ENCODE data around the gene RLN3.

Gene RLN3

GRCh38 chr19:14073261-14073924 lies 45.4 kb downstream of the RLN3 start:
- H3K4me1 Mint-ChIP-seq = peaks cover 4% of the 10 kb centered on the region
- peak overlapping the region; percentile 96 to 97 (median 96) for H3K4me3 Mint-ChIP-seq
- no peaks in the 10 kb centered on the region for H3K36me3 Mint-ChIP-seq (ENCODE audit: low read depth)
- peaks cover 8% of the 10 kb centered on the region for H3K27me3 Mint-ChIP-seq (ENCODE audit: low read depth)
- TF ChIP-seq, protein P1, sequence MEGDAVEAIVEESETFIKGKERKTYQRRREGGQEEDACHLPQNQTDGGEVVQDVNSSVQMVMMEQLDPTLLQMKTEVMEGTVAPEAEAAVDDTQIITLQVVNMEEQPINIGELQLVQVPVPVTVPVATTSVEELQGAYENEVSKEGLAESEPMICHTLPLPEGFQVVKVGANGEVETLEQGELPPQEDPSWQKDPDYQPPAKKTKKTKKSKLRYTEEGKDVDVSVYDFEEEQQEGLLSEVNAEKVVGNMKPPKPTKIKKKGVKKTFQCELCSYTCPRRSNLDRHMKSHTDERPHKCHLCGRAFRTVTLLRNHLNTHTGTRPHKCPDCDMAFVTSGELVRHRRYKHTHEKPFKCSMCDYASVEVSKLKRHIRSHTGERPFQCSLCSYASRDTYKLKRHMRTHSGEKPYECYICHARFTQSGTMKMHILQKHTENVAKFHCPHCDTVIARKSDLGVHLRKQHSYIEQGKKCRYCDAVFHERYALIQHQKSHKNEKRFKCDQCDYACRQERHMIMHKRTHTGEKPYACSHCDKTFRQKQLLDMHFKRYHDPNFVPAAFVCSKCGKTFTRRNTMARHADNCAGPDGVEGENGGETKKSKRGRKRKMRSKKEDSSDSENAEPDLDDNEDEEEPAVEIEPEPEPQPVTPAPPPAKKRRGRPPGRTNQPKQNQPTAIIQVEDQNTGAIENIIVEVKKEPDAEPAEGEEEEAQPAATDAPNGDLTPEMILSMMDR (IDR thresholded peaks at IDR 0.05; ENCODE audit: unreplicated experiment in 3 of 3) = peak; percentile 25 to 35 (median 25)
- peak overlapping the region; percentile 67 to 81 (median 76) for H3K27ac Mint-ChIP-seq
- H3K9me3 Mint-ChIP-seq = no peaks in the 10 kb centered on the region

- H3K36me3 Mint-ChIP-seq (ENCODE audit: low read depth) = no peaks in the 10 kb centered on the region
- peak overlapping the region; percentile 67 to 90 (median 83) for H3K27ac Mint-ChIP-seq
- peak overlapping the region; percentile 96 to 97 (median 96) for H3K4me3 Mint-ChIP-seq
- H3K4me1 Mint-ChIP-seq = peaks cover 4% of the 10 kb centered on the region
- peaks cover 8% of the 10 kb centered on the region for H3K27me3 Mint-ChIP-seq (ENCODE audit: low read depth)
- TF ChIP-seq, protein P1 (IDR thresholded peaks at IDR 0.05; ENCODE audit: unreplicated experiment in 3 of 3) = no peak
- no peaks in the 10 kb centered on the region for H3K9me3 Mint-ChIP-seq
These were observed 46.2 kb downstream of the RLN3 start for GRCh38 chr19:14073925-14074838.

DNA sequence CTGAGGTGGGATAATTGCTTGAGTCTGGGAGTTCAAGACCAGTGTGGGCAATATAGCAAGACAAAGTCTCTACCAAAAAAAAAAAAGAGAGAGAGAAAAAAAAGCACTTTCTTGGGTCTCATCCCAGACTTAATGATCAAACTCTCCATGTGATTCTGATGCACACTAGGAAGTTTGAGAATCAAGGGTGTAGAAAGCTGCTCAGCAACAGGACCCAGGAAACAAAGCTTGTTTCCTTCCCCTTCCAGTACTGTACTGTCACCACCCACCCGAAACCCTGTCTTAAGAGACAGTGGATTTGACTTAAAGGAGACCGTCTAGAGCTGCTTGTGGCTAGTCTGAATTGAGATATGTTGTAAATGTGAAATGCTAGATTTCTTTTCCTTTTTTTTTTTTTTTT lies 50.5 kb downstream of the RLN3 start:
- Mint-ChIP-seq H3K4me1 (peaks cover 23% of the 10 kb centered on the region), H3K27ac (no peak overlapping the region), H3K36me3 (ENCODE audit: low read depth) (no peaks in the 10 kb centered on the region), H3K4me3 (peak overlapping the region; percentile 21 to 70 (median 55)), H3K27me3 (ENCODE audit: low read depth) (peaks cover 8% of the 10 kb centered on the region), H3K9me3 (no peaks in the 10 kb centered on the region)
- TF ChIP-seq, protein P1 (IDR thresholded peaks at IDR 0.05; ENCODE audit: unreplicated experiment in 3 of 3) = no peak
